ENCODE measurements around the gene PTPRG.

The PTPRG gene

GRCh38 chr3:61964566-61964965 lies 403.2 kb downstream of the PTPRG start:
- TF ChIP-seq REST (IDR thresholded peaks at IDR 0.05; ENCODE audit: insufficient read depth in 1 of 2, low read depth in 2 of 2, low read length in 2 of 2) (no peak), FOXP2 (optimal IDR thresholded peaks at IDR 0.05; ENCODE audit: borderline replicate concordance, extremely low read depth, extremely low read length, insufficient read depth) (no peak), SIN3A (IDR thresholded peaks at IDR 0.05; ENCODE audit: borderline replicate concordance, insufficient read depth, low read length) (no peak), TAF1 (IDR thresholded peaks at IDR 0.05; ENCODE audit: borderline replicate concordance, insufficient read depth, low read length) (no peak)

- TF ChIP-seq TAF1 (IDR thresholded peaks at IDR 0.05; ENCODE audit: borderline replicate concordance, insufficient read depth, low read length) (no peak), SIN3A (IDR thresholded peaks at IDR 0.05; ENCODE audit: borderline replicate concordance, insufficient read depth, low read length) (no peak), POLR2AphosphoS5 (IDR thresholded peaks at IDR 0.05; ENCODE audit: low read depth, low read length) (no peak), REST (IDR thresholded peaks at IDR 0.05; ENCODE audit: insufficient read depth in 1 of 2, low read depth in 2 of 2, low read length in 2 of 2) (no peak), FOXP2 (optimal IDR thresholded peaks at IDR 0.05; ENCODE audit: borderline replicate concordance, extremely low read depth, extremely low read length, insufficient read depth) (no peak)
Measured at GRCh38 chr3:61965770-61966131, 404.4 kb downstream of the PTPRG start.

- TF ChIP-seq REST (IDR thresholded peaks at IDR 0.05; ENCODE audit: insufficient read depth in 1 of 2, low read depth in 2 of 2, low read length in 2 of 2): no peak
- no peak for TF ChIP-seq FOXP2 (optimal IDR thresholded peaks at IDR 0.05; ENCODE audit: borderline replicate concordance, extremely low read depth, extremely low read length, insufficient read depth)
- TF ChIP-seq POLR2AphosphoS5 (IDR thresholded peaks at IDR 0.05; ENCODE audit: low read depth, low read length): no peak
- no peak for TF ChIP-seq TAF1 (IDR thresholded peaks at IDR 0.05; ENCODE audit: borderline replicate concordance, insufficient read depth, low read length)
- TF ChIP-seq SIN3A (IDR thresholded peaks at IDR 0.05; ENCODE audit: borderline replicate concordance, insufficient read depth, low read length): no peak
Measured at GRCh38 chr3:61966200-61966599, 404.8 kb downstream of the PTPRG start.

GRCh38 chr3:61967019-61967418 lies 405.6 kb downstream of the PTPRG start:
- TF ChIP-seq TAF1 (IDR thresholded peaks at IDR 0.05; ENCODE audit: borderline replicate concordance, insufficient read depth, low read length) (no peak), REST (IDR thresholded peaks at IDR 0.05; ENCODE audit: insufficient read depth in 1 of 2, low read depth in 2 of 2, low read length in 2 of 2) (no peak), POLR2AphosphoS5 (IDR thresholded peaks at IDR 0.05; ENCODE audit: low read depth, low read length) (no peak), FOXP2 (optimal IDR thresholded peaks at IDR 0.05; ENCODE audit: borderline replicate concordance, extremely low read depth, extremely low read length, insufficient read depth) (no peak), SIN3A (IDR thresholded peaks at IDR 0.05; ENCODE audit: borderline replicate concordance, insufficient read depth, low read length) (no peak)

- TF ChIP-seq SIN3A (IDR thresholded peaks at IDR 0.05; ENCODE audit: borderline replicate concordance, insufficient read depth, low read length) (no peak), POLR2AphosphoS5 (IDR thresholded peaks at IDR 0.05; ENCODE audit: low read depth, low read length) (no peak), REST (IDR thresholded peaks at IDR 0.05; ENCODE audit: insufficient read depth in 1 of 2, low read depth in 2 of 2, low read length in 2 of 2) (no peak), TAF1 (IDR thresholded peaks at IDR 0.05; ENCODE audit: borderline replicate concordance, insufficient read depth, low read length) (no peak), FOXP2 (optimal IDR thresholded peaks at IDR 0.05; ENCODE audit: borderline replicate concordance, extremely low read depth, extremely low read length, insufficient read depth) (no peak)
Measured at GRCh38 chr3:61967937-61968336, 406.6 kb downstream of the PTPRG start.

All from PFSK-1 (cell line).